Subcutaneous adipose tissue (tissue), 4 donors: ENCODE measurements around the gene FNDC11. TPM values are rescaled to one million over a fixed set of nuclear protein-coding genes. Genes with fewer than 3 reads are reported as not detected.

Source experiments
- CTCF ChIP-seq: fragments of 450-650 bp; IDR thresholded peaks from one replicate; pipeline ENCODE4 v1.5.1; 2016; ENCODE audit warnings: low read depth, mild to moderate bottlenecking, control low read depth, antibody characterized with exemption, moderate library complexity
- total RNA-seq, 4 donors: library from RNA; depleted of rRNA; stranded (reverse); fragments of >200 nt; gene quantifications; one replicate each; pipeline ENCODE4 v1.1.0, GENCODE V29; 2016

FNDC11 gene
- total RNA-seq, 4 donors from 2014 or later, result 0.75 TPM; not detected in 3

- no peak for TF ChIP-seq CTCF
Observed at GRCh38 chr20:63529180-63529860, 24.6 kb upstream of the FNDC11 start.

- no peak for TF ChIP-seq CTCF
Observed at GRCh38 chr20:63529861-63530787, 23.8 kb upstream of the FNDC11 start.

GRCh38 chr20:63530788-63531160 is 23.2 kb upstream of the FNDC11 start:
- no peak for TF ChIP-seq CTCF

- TF ChIP-seq CTCF, result no peak
Observed at GRCh38 chr20:63531686-63532448, 22.1 kb upstream of the FNDC11 start.

GRCh38 chr20:63532449-63532971 is 21.4 kb upstream of the FNDC11 start:
- TF ChIP-seq CTCF, result no peak

- TF ChIP-seq CTCF, result no peak
Observed at GRCh38 chr20:63533388-63533787, 20.6 kb upstream of the FNDC11 start.
